HepG2 (cell line): ENCODE results near the gene DAB2IP. TPM values are rescaled to one million over a fixed set of nuclear protein-coding genes. Genes with fewer than 3 reads are reported as not detected.

Experiments
- ETS1 ChIP-seq: sonication (generic); formaldehyde crosslinking; IDR thresholded peaks from 2 replicates; pipeline ENCODE4 v1.4.0; 2020; ENCODE audit warnings: missing genetic modification reagents
- FOXA1 ChIP-seq, 2 experiments: fragments of 450-650 bp in 1 of 2; sonication (generic) in 1 of 2; formaldehyde crosslinking in 1 of 2; IDR thresholded peaks; 2 replicates each; pipeline versions ENCODE4 v1.4.0 to v1.6.1; 2016 to 2020; ENCODE audit warnings: missing genetic modification reagents in 1 of 2
- HDAC2 ChIP-seq: sonication (generic); formaldehyde crosslinking; IDR thresholded peaks from 2 replicates; pipeline ENCODE4 v1.4.0; 2020; ENCODE audit warnings: missing genetic modification reagents
- HOXA9 ChIP-seq: sonication (generic); formaldehyde crosslinking; IDR thresholded peaks from 2 replicates; pipeline ENCODE4 v1.8.1; 2022; ENCODE audit warnings: missing genetic modification reagents, mild to moderate bottlenecking, moderate library complexity, borderline replicate concordance
- MED1 ChIP-seq: sonication (generic); formaldehyde crosslinking; IDR thresholded peaks from 2 replicates; pipeline ENCODE4 v1.4.0; 2020; ENCODE audit warnings: missing genetic modification reagents
- NBN ChIP-seq: fragments of 450-650 bp; conservative IDR thresholded peaks from 2 replicates; pipeline ENCODE4 v1.6.1; 2017
- PLSCR1 ChIP-seq: sonication (generic); formaldehyde crosslinking; IDR thresholded peaks from 2 replicates; pipeline ENCODE4 v1.5.0; 2020; ENCODE audit warnings: missing genetic modification reagents, mild to moderate bottlenecking, borderline replicate concordance
- RFXANK ChIP-seq: IDR thresholded peaks from 2 replicates; pipeline ENCODE4 v1.6.1; 2016
- SIN3B ChIP-seq: fragments of 150-350 bp; IDR thresholded peaks from 2 replicates; pipeline ENCODE4 v1.6.1; 2014; ENCODE audit warnings: low read length
- ZFP41 ChIP-seq: sonication (generic); formaldehyde crosslinking; IDR thresholded peaks from 2 replicates; pipeline ENCODE4 v1.4.0; 2020; ENCODE audit warnings: mild to moderate bottlenecking, missing genetic modification reagents, borderline replicate concordance
- ZKSCAN8 ChIP-seq: IDR thresholded peaks from 2 replicates; pipeline ENCODE4 v1.6.1; 2016; ENCODE audit warnings: borderline replicate concordance, missing genetic modification reagents, missing compliant biosample characterization
- ZNF124 ChIP-seq: sonication (generic); formaldehyde crosslinking; IDR thresholded peaks from 2 replicates; pipeline ENCODE4 v1.4.0; 2020; ENCODE audit warnings: missing genetic modification reagents
- ZNF142 ChIP-seq: sonication (generic); formaldehyde crosslinking; IDR thresholded peaks from 2 replicates; pipeline ENCODE4 v1.4.0; 2020; ENCODE audit warnings: missing genetic modification reagents
- ZNF329 ChIP-seq: sonication (generic); formaldehyde crosslinking; IDR thresholded peaks from 2 replicates; pipeline ENCODE4 v1.9.0; 2021; ENCODE audit warnings: low read depth, mild to moderate bottlenecking, missing genetic modification reagents
- ZNF513 ChIP-seq: sonication (generic); formaldehyde crosslinking; conservative IDR thresholded peaks from 2 replicates; pipeline ENCODE4 v1.5.0; 2020; ENCODE audit warnings: missing genetic modification reagents
- ZNF589 ChIP-seq: sonication (generic); formaldehyde crosslinking; conservative IDR thresholded peaks from 2 replicates; pipeline ENCODE4 v1.8.0; 2022; ENCODE audit warnings: mild to moderate bottlenecking, moderate library complexity, missing genetic modification reagents
- ZNF597 ChIP-seq: sonication (generic); formaldehyde crosslinking; IDR thresholded peaks from 2 replicates; pipeline ENCODE4 v1.5.0; 2020; ENCODE audit warnings: missing genetic modification reagents
- ZNF788 ChIP-seq: sonication (generic); formaldehyde crosslinking; IDR thresholded peaks from 2 replicates; pipeline ENCODE4 v1.5.0; 2020; ENCODE audit warnings: mild to moderate bottlenecking, missing genetic modification reagents, borderline replicate concordance
- ZNF841 ChIP-seq: sonication (generic); formaldehyde crosslinking; IDR thresholded peaks from 2 replicates; pipeline ENCODE4 v1.8.1; 2023; ENCODE audit warnings: missing genetic modification reagents, borderline replicate concordance
- polyA plus RNA-seq, 8 experiments: library from polyadenylated mRNA; depleted of rRNA in 3 of 8; stranded (reverse) in 7 of 8; unstranded in 1 of 8; fragments of >200 nt; fragmentation: Illumina TruSeq in 4 of 8; extraction: Trizol in 4 of 8; gene quantifications; 2 replicates each; pipeline versions ENCODE4 v1.2.1 to v1.2.3, GENCODE V29; 2011 to 2016; ENCODE audit warnings: low read depth in 4 of 8, missing spikeins in 1 of 8, mixed read lengths in 1 of 8; ENCODE audit not compliant: insufficient read depth in 1 of 8
- total RNA-seq, 5 experiments: library from RNA; depleted of rRNA; stranded (reverse); fragments of >200 nt; fragmentation: Illumina TruSeq; extraction: Trizol; gene quantifications; 2 replicates each; pipeline ENCODE4 v1.2.3, GENCODE V29; 2016; ENCODE audit warnings: low read depth in 1 of 5

DAB2IP gene
- total and polyA plus RNA-seq, 2 of the 13 experiments (the other 11 are each of a cell fraction or from before 2014, with no cell fraction given) = 25.3 to 37.9 TPM

- TF ChIP-seq ZNF142 (no peak), ZNF788 (CRISPR knock-in tag) (0 out of 2 replicates have a peak, but pooled peaks have one; percentile 23), ZNF124 (CRISPR knock-in tag) (no peak), PLSCR1 (CRISPR knock-in tag) (no peak), ZNF589 (no peak), ZNF597 (CRISPR knock-in tag) (no peak), ZNF841 (CRISPR knock-in tag) (no peak), ZFP41 (CRISPR knock-in tag) (no peak), FOXA1 (IDR thresholded peaks at IDR 0.05) (no peak), FOXA1 (CRISPR knock-in tag; IDR thresholded peaks at IDR 0.05) (peak; percentile 39; the same call in 1 of the 2 replicates), RFXANK (CRISPR knock-in tag) (no peak), ZNF329 (CRISPR knock-in tag) (no peak), ZNF513 (CRISPR knock-in tag) (no peak), HDAC2 (CRISPR knock-in tag) (peak; percentile 49), NBN (no peak), SIN3B (no peak), MED1 (CRISPR knock-in tag) (peak; percentile 25; the same call in 1 of the 2 replicates), HOXA9 (no peak), ZKSCAN8 (CRISPR knock-in tag) (no peak), ETS1 (CRISPR knock-in tag) (no peak)
Observed at GRCh38 chr9:121634329-121635261, 16.8 kb upstream of the DAB2IP start (continued).
